Measurements from ENCODE around the gene WDR41. TPM values are rescaled to one million over a fixed set of nuclear protein-coding genes. Genes with fewer than 3 reads are reported as not detected.

Gene WDR41
- total RNA-seq, 2 donors from 2014 or later: 48.9 to 129 TPM

GRCh38 chr5:77454123-77454522 is 38.0 kb downstream of the WDR41 start:
- Histone ChIP-seq H3K27me3 (replicated peaks; ENCODE audit: insufficient read depth) (no peaks in the 10 kb centered on the region), H3K4me1 (ENCODE audit: control insufficient read depth in 1 of 2, low read depth in 2 of 2) (peaks cover 8 to 25% of the 10 kb centered on the region in 2 donors), H3K27ac (no peak overlapping the region), H3K36me3 (no peaks in the 10 kb centered on the region), H3K4me3 (no peak overlapping the region), H3K9me3 (no peaks in the 10 kb centered on the region)
- ATAC-seq (ENCODE audit: insufficient number of reproducible peaks, low FRiP score, low read depth) (no peak), DNase-seq (ENCODE audit: low spot score) (no peak)
- TF ChIP-seq, protein P1, sequence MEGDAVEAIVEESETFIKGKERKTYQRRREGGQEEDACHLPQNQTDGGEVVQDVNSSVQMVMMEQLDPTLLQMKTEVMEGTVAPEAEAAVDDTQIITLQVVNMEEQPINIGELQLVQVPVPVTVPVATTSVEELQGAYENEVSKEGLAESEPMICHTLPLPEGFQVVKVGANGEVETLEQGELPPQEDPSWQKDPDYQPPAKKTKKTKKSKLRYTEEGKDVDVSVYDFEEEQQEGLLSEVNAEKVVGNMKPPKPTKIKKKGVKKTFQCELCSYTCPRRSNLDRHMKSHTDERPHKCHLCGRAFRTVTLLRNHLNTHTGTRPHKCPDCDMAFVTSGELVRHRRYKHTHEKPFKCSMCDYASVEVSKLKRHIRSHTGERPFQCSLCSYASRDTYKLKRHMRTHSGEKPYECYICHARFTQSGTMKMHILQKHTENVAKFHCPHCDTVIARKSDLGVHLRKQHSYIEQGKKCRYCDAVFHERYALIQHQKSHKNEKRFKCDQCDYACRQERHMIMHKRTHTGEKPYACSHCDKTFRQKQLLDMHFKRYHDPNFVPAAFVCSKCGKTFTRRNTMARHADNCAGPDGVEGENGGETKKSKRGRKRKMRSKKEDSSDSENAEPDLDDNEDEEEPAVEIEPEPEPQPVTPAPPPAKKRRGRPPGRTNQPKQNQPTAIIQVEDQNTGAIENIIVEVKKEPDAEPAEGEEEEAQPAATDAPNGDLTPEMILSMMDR (IDR thresholded peaks at IDR 0.05): no peak

GRCh38 chr5:77452351-77452750 is 39.8 kb downstream of the WDR41 start:
- TF ChIP-seq, protein P1 (IDR thresholded peaks at IDR 0.05): no peak
- H3K4me1 ChIP-seq (ENCODE audit: control insufficient read depth in 1 of 2, low read depth in 2 of 2): peaks cover 8 to 26% of the 10 kb centered on the region in 2 donors
- DNase-seq (ENCODE audit: low spot score) (no peak), ATAC-seq (ENCODE audit: insufficient number of reproducible peaks, low FRiP score, low read depth) (no peak)
- no peaks in the 10 kb centered on the region for H3K27me3 ChIP-seq (replicated peaks; ENCODE audit: insufficient read depth)
- no peak overlapping the region for H3K4me3 ChIP-seq
- H3K9me3 ChIP-seq: no peaks in the 10 kb centered on the region
- H3K36me3 ChIP-seq: peaks cover 10% of the 10 kb centered on the region
- H3K27ac ChIP-seq: no peak overlapping the region

DNA sequence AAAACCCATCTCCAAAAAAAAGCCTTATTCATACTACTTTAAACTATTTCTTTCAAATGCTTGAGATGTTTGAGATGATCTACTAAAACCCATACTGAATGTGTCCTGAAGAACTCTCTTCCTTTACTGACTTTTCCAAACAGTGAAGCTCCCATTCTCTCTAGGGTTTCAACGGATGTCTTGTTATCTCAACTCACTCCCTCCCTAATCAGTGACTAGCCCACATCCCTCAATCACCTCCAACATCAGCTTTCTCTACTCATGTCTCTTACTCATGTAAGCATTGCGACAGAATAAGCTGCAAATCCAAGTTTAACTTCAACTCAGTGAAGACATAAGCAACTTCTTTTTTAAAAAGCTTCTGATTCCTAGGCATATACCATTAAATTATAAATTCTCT is 42.1 kb downstream of the WDR41 start:
- H3K4me3 ChIP-seq: no peak overlapping the region
- H3K27me3 ChIP-seq (replicated peaks; ENCODE audit: insufficient read depth): no peaks in the 10 kb centered on the region
- peaks cover 10% of the 10 kb centered on the region for H3K36me3 ChIP-seq
- DNase-seq (ENCODE audit: low spot score): no peak
- H3K27ac ChIP-seq: peak overlapping the region in 1 of 2 donors; percentile 9
- H3K9me3 ChIP-seq: no peaks in the 10 kb centered on the region
- peaks cover 8 to 26% of the 10 kb centered on the region in 2 donors for H3K4me1 ChIP-seq (ENCODE audit: control insufficient read depth in 1 of 2, low read depth in 2 of 2)
- ATAC-seq (ENCODE audit: insufficient number of reproducible peaks, low FRiP score, low read depth): no peak
- TF ChIP-seq, protein P1 (IDR thresholded peaks at IDR 0.05): no peak

GRCh38 chr5:77449277-77449676 is 42.8 kb downstream of the WDR41 start:
- Histone ChIP-seq H3K4me3 (no peak overlapping the region), H3K4me1 (ENCODE audit: control insufficient read depth in 1 of 2, low read depth in 2 of 2) (peaks cover 8 to 26% of the 10 kb centered on the region in 2 donors), H3K9me3 (no peaks in the 10 kb centered on the region), H3K36me3 (peaks cover 10% of the 10 kb centered on the region), H3K27ac (peak overlapping the region in 1 of 2 donors; percentile 9), H3K27me3 (replicated peaks; ENCODE audit: insufficient read depth) (no peaks in the 10 kb centered on the region)
- ATAC-seq (ENCODE audit: insufficient number of reproducible peaks, low FRiP score, low read depth) (no peak), DNase-seq (ENCODE audit: low spot score) (no peak)
- TF ChIP-seq, protein P1 (IDR thresholded peaks at IDR 0.05): no peak

DNA sequence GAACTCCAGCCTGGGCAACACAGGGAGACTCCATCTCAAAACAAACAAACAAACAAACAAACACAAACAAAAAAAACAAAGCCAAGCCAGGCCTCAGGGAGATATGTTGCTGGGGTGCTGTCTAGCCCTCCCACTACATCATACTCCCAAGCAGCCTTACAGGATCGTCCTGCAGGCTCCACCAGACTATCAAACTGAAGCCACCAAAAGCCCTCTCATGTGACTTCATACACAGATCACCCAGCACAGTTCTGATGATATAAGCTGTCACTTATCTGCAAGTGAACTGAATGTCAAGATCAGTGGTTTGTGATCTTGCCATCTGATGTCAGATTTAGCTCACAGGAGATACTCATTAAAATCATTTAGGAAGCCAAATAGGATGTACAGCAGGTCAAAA is 43.3 kb downstream of the WDR41 start:
- no peak for DNase-seq (ENCODE audit: low spot score)
- Histone ChIP-seq H3K9me3 (no peaks in the 10 kb centered on the region), H3K4me1 (ENCODE audit: control insufficient read depth in 1 of 2, low read depth in 2 of 2) (peaks cover 8 to 26% of the 10 kb centered on the region in 2 donors), H3K36me3 (peaks cover 10% of the 10 kb centered on the region), H3K27ac (no peak overlapping the region), H3K4me3 (no peak overlapping the region), H3K27me3 (replicated peaks; ENCODE audit: insufficient read depth) (no peaks in the 10 kb centered on the region)
- ATAC-seq (ENCODE audit: insufficient number of reproducible peaks, low FRiP score, low read depth): no peak
- TF ChIP-seq, protein P1 (IDR thresholded peaks at IDR 0.05): no peak
